SK-MEL-5 (cell line): ENCODE measurements around the gene PROX2. TPM values are rescaled to one million over a fixed set of nuclear protein-coding genes. Genes with fewer than 3 reads are reported as not detected.

Experiments
- DNase-seq: peaks from one replicate; pipeline ENCODE4 v3.0.0-alpha.2; 2016; ENCODE audit warnings: low read depth, low spot score
- in situ Hi-C: cut with HindIII; loops from 2 replicates; pipeline ENCODE4 v1.10.0; 2016; ENCODE audit warnings: low sequenced_read_pairs, high pct_unique_total_duplicates, low pct_unique_long_range_greater_than_20kb
- total RNA-seq: library from RNA; depleted of rRNA; stranded (reverse); fragments of >200 nt; shearing (Covaris generic); gene quantifications from 2 replicates; pipeline ENCODE4 v1.2.3, GENCODE V29; 2014; rRNA removed

Gene PROX2
- total RNA-seq, 1 experiment from 2014 or later, result not detected

DNA sequence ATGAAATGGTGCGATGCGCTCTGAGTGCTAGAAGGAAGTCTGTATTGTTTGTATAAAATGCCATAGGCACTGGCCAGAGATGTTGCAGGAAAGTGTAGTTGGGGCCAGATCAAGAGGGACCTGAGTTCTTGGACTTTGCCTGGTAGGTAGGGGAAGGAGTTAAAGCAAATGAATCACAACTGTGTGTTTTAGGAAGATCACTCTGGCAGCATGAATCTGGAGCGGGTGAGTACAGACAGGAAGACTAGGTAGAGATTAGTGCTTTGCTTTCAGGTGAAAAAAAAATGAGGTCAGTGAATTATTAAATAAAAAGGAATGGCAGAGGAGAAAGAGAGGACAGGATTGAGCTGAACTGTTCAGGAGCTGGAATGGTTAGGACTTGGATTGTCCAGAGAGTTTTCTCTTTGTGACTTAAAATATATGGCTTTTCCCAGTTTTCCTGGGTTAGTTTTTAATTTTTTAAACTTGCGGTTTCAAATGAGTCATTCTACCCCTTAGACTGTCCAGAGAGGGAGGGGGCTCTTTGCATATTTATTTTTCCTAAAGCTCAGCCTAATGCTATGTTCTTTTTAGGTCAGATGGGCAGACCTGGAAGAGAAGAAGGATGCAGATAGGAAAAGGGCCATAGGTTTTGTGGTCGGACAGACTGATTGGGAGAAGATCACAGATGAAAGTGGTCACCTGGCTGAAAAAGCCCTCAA, 41.1 kb downstream of the PROX2 start:
- in situ Hi-C loops, result no loop called here
- no peak for DNase-seq

DNA sequence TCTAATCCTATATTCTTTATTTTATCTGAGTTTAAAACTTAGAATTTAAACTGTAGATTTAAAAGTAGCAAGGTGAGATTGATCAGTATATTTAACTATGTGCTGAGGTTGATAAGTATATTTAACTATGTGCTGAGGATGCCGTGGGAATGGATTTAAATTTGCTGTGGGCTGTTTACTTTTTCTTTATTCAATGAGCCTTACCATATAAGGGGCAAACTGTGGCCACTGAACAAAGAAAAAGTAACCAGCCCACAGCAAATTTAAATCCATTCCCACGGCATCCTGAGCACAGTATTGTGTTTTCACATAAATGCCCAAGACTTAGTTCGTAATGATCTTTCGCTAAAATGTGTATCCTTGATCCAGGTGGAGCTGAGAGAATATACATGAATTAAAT, 43.1 kb downstream of the PROX2 start:
- no peak for DNase-seq

DNA sequence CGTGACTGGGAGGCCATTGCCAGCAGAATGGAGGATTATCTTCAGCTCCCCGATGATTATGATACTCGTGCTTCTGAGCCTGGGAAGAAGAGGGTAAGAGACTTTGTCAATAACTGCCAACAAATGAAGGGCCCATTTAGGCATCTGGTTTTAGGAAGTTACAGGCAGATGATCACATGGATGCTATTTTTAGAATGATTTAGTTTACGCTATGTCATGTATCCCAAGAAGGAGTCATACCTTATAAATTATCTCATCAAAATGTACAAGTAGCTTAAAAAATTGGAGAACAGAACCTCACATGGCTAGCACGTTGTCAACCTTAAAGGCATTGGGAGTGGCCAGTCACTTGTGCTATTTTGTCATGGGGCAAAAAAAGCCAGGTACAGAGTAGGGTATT, 46.7 kb downstream of the PROX2 start:
- in situ Hi-C loops, result no loop called here
- no peak for DNase-seq

More for the DNA sequence above, 43.1 kb downstream of the PROX2 start:
- in situ Hi-C loops, result no loop called here

DNA sequence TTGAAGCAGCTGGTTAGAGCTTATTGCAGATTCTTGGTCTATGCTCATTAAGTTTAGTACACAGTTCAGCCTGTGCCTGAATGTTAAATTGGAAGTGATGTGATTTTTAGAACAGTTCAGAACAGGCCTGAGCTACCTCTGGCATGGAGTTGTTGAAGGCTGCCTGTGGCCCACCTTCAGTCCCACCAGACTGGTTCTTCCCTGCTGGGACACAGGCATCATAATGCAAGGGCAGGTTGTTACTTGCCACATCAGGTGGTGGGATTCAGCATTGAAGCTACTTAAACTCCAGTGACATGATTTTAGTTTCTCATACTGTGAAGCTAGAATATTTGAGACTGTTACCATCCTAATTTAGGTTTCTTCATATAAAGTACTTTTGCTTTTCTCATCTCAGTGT, 49.4 kb downstream of the PROX2 start:
- in situ Hi-C loops, result no loop called here

More for the DNA sequence above, 49.4 kb downstream of the PROX2 start:
- DNase-seq, result no peak

Other genes starting within 250 kb of the PROX2 start
- 30.5 and 33.8 TPM in 2 replicates for gene AREL1, start 163.1 kb downstream of the PROX2 start, total RNA-seq
- 27.8 and 29.2 TPM in 2 replicates for gene FCF1, start 163.0 kb downstream of the PROX2 start, total RNA-seq
- gene YLPM1, start 112.8 kb downstream of the PROX2 start, total RNA-seq, result 10.7 and 10.8 TPM in 2 replicates
- gene DLST, start 5.8 kb upstream of the PROX2 start, total RNA-seq, result 42.7 and 51.6 TPM in 2 replicates
- 0.53 and 1.3 TPM in 2 replicates for gene RPS6KL1, start 47.1 kb upstream of the PROX2 start, total RNA-seq
- 19.3 and 22.0 TPM in 2 replicates for gene PGF, start 79.5 kb upstream of the PROX2 start, total RNA-seq
- gene EIF2B2, start 126.8 kb upstream of the PROX2 start, total RNA-seq, result 54.6 and 57.3 TPM in 2 replicates
- gene MLH3, start 175.3 kb upstream of the PROX2 start, total RNA-seq, result 10.9 and 11.1 TPM in 2 replicates
- 17.5 and 20.1 TPM in 2 replicates for gene ACYP1, start 187.9 kb upstream of the PROX2 start, total RNA-seq
- gene ZC2HC1C, start 193.5 kb upstream of the PROX2 start, total RNA-seq, result 3.9 and 4.6 TPM in 2 replicates